K562 (cell line): ENCODE measurements around the gene TMEM184B. TPM values are rescaled to one million over a fixed set of nuclear protein-coding genes. Genes with fewer than 3 reads are reported as not detected.

Source experiments
- ATAC-seq: fragments of 200-7000 bp; cut with Tn5 transposase; 3 replicates; pipeline ENCODE4 v1.9.1; 2020; ENCODE audit warnings: moderate library complexity
- BruUV-seq: library from RNA; stranded (reverse); fragments of 400-500 nt; replicated peaks from 2 replicates; lab custom pipeline; 2021; lab: Mats Ljungman, UMichigan
- CTCF ChIA-PET: fragments of 300-600 bp; formaldehyde crosslinking; extraction: SDS; loops from one replicate; lab custom pipeline; 2021; ENCODE audit warnings: low intra/inter-chr PET ratio; lab: Yijun Ruan, JAX
- POLR2A ChIA-PET: fragments of 300-600, 350-650 bp; sonication (Branson Sonifier 250); formaldehyde crosslinking; extraction: SDS; loops from one replicate; lab custom pipeline; 2021; ENCODE audit warnings: antibody characterized with exemption, inconsistent platforms; lab: Yijun Ruan, JAX
- DNase-seq, 4 experiments: peaks; one replicate each; pipeline versions ENCODE4 v3.0.0 to v3.0.0-alpha.2; 2011 to 2018; ENCODE audit warnings: low spot score in 3 of 4, mixed read lengths in 3 of 4; ENCODE audit errors: extremely low read depth in 1 of 4
- FAIRE-seq: peaks from 2 replicates; lab custom pipeline; 2011; peaks lifted over from hg19 to GRCh38; lab: Jason Lieb, UNC
- H2AFZ ChIP-seq: 2 replicates; pipeline ENCODE4 v1.6.0; 2011; ENCODE audit warnings: low read depth, low read length, control low read depth, inconsistent platforms
- H3K27ac ChIP-seq: fragments of 200-600 bp; 3 replicates; pipeline ENCODE4 v1.8.0; 2011; ENCODE audit warnings: low read depth, mild to moderate bottlenecking, control low read depth, inconsistent platforms, low read length, moderate library complexity, mixed read lengths; ENCODE audit errors: extremely low read depth
- H3K27me3 ChIP-seq, 2 experiments: fragments of 300-600 bp in 1 of 2; 2 replicates in 1 of 2; 3 replicates in 1 of 2; pipeline versions ENCODE4 v1.6.0 to v1.8.0; 2011; ENCODE audit warnings: inconsistent platforms in 2 of 2, low read length in 2 of 2, mild to moderate bottlenecking in 1 of 2, mixed read lengths in 1 of 2, moderate library complexity in 1 of 2; ENCODE audit not compliant: control insufficient read depth in 2 of 2, insufficient read depth in 2 of 2
- H3K36me3 ChIP-seq: fragments of 300-600 bp; 3 replicates; pipeline ENCODE4 v1.8.0; 2011; ENCODE audit warnings: mild to moderate bottlenecking, low read length, inconsistent platforms; ENCODE audit not compliant: control insufficient read depth, insufficient read depth
- H3K4me1 ChIP-seq, 2 experiments: fragments of 200-600 bp in 1 of 2; replicated peaks in 1 of 2; 2 replicates in 1 of 2; 3 replicates in 1 of 2; pipeline versions ENCODE4 v1.5.1 to v1.8.0; 2011; ENCODE audit warnings: inconsistent platforms in 2 of 2, low read length in 2 of 2, mild to moderate bottlenecking in 1 of 2, mixed read lengths in 1 of 2, moderate library complexity in 1 of 2; ENCODE audit not compliant: control insufficient read depth in 2 of 2, insufficient read depth in 2 of 2
- H3K4me2 ChIP-seq: 2 replicates; pipeline ENCODE4 v1.6.1; 2011; ENCODE audit warnings: low read length, control low read depth, inconsistent platforms, mixed read lengths; ENCODE audit not compliant: insufficient read depth
- H3K4me3 ChIP-seq: fragments of 200-600 bp; sonication (generic), shearing (Covaris generic); 2 replicates; pipeline ENCODE4 v1.5.1; 2016; ENCODE audit warnings: control low read depth, inconsistent platforms
- H3K79me2 ChIP-seq: fragments of 200-600 bp; 3 replicates; pipeline ENCODE4 v1.8.0; 2011; ENCODE audit warnings: low read length, inconsistent platforms; ENCODE audit not compliant: control insufficient read depth, insufficient read depth
- H3K9ac ChIP-seq, 2 experiments: 2 replicates each; pipeline versions ENCODE4 v1.6.0 to v1.6.1; 2011; ENCODE audit warnings: low read depth in 2 of 2, low read length in 2 of 2, control low read depth in 1 of 2, inconsistent platforms in 1 of 2, mild to moderate bottlenecking in 1 of 2, mixed read lengths in 1 of 2; ENCODE audit not compliant: insufficient read depth in 1 of 2
- H3K9me1 ChIP-seq: one replicate; pipeline ENCODE4 v1.6.0; 2011; ENCODE audit warnings: inconsistent platforms, mild to moderate bottlenecking, low read length, moderate library complexity; ENCODE audit not compliant: control insufficient read depth, insufficient read depth
- H3K9me3 ChIP-seq: replicated peaks from 2 replicates; pipeline ENCODE4 v1.5.1; 2011; ENCODE audit warnings: low read depth, low read length, inconsistent platforms; ENCODE audit not compliant: control insufficient read depth, insufficient read depth
- H4K20me1 ChIP-seq: replicated peaks from 2 replicates; pipeline ENCODE4 v1.6.1; 2011; ENCODE audit warnings: low read length, inconsistent platforms, mixed read lengths; ENCODE audit not compliant: control insufficient read depth, insufficient read depth
- ATF1 ChIP-seq, 2 experiments: fragments of 450-650 bp in 1 of 2; IDR thresholded peaks; 2 replicates each; pipeline ENCODE4 v1.6.1; 2016; ENCODE audit warnings: missing compliant biosample characterization in 1 of 2, missing genetic modification characterization in 1 of 2
- ELF4 ChIP-seq: fragments of 450-650 bp; formaldehyde crosslinking; IDR thresholded peaks from 2 replicates; pipeline ENCODE4 v1.4.0; 2022; ENCODE audit warnings: missing genetic modification characterization
- JUN ChIP-seq, 2 experiments: sonication (generic) in 1 of 2; formaldehyde crosslinking in 1 of 2; IDR thresholded peaks; 2 replicates each; pipeline versions ENCODE4 v1.6.1 to v1.8.0; 2012 to 2022; ENCODE audit warnings: borderline replicate concordance in 2 of 2, mild to moderate bottlenecking in 2 of 2, improper control_type of control experiment in 1 of 2, low read depth in 1 of 2, low read length in 1 of 2, missing genetic modification reagents in 1 of 2
- KLF6 ChIP-seq: fragments of 250-450 bp; sonication (Bioruptor Pico); IDR thresholded peaks from 2 replicates; pipeline ENCODE4 v1.4.0; 2020; ENCODE audit warnings: mild to moderate bottlenecking, moderate library complexity, borderline replicate concordance
- MAFK ChIP-seq: IDR thresholded peaks from 2 replicates; pipeline ENCODE4 v1.6.1; 2011; ENCODE audit warnings: low read length, improper control_type of control experiment
- MCM3 ChIP-seq: fragments of 450-650 bp; IDR thresholded peaks from 2 replicates; pipeline ENCODE4 v1.6.1; 2016
- NFIC ChIP-seq: fragments of 450-650 bp; IDR thresholded peaks from 2 replicates; pipeline ENCODE4 v1.6.1; 2017; ENCODE audit warnings: mild to moderate bottlenecking, inconsistent platforms
- PML ChIP-seq: IDR thresholded peaks from 2 replicates; pipeline ENCODE4 v1.6.1; 2012; ENCODE audit warnings: low read length, inconsistent platforms
- PTBP1 ChIP-seq: fragments of 200-400 bp; formaldehyde crosslinking; IDR thresholded peaks from 2 replicates; pipeline ENCODE4 v1.6.1; 2017; ENCODE audit warnings: low read depth, low read length
- USF2 ChIP-seq: sonication (generic); formaldehyde crosslinking; IDR thresholded peaks from 2 replicates; pipeline ENCODE4 v1.5.0; 2020; ENCODE audit warnings: missing genetic modification reagents
- XRCC5 ChIP-seq: fragments of 200-400 bp; formaldehyde crosslinking; IDR thresholded peaks from 2 replicates; pipeline ENCODE4 v1.6.1; 2017; ENCODE audit warnings: low read depth, mild to moderate bottlenecking, low read length
- YY1 ChIP-seq, 3 experiments: IDR thresholded peaks; 2 replicates each; pipeline ENCODE4 v1.6.1; 2011; ENCODE audit warnings: low read length in 2 of 3, mild to moderate bottlenecking in 2 of 3, moderate library complexity in 2 of 3, borderline replicate concordance in 1 of 3, control low read depth in 1 of 3, low read depth in 1 of 3; ENCODE audit not compliant: insufficient read depth in 3 of 3, insufficient replicate concordance in 2 of 3, control insufficient read depth in 1 of 3, insufficient read length in 1 of 3; ENCODE audit errors: extremely low read depth in 1 of 3
- ZNF699 ChIP-seq: fragments of 250-450 bp; sonication (Bioruptor Pico); IDR thresholded peaks from 2 replicates; pipeline ENCODE4 v1.8.0; 2021; ENCODE audit warnings: mild to moderate bottlenecking, moderate library complexity; ENCODE audit not compliant: insufficient replicate concordance
- WGBS: fragments of 100-300 bp; shearing (Covaris generic); methylation state at CpG from one replicate; pipeline ENCODE4 v1.1.6; 2016; ENCODE audit warnings: low coverage, mixed read lengths; ENCODE audit not compliant: insufficient coverage; ENCODE audit errors: missing lambda C conversion rate; 5-methylcytosine and 5-hydroxymethylcytosine counted together
- in situ Hi-C: fragments of 300-500 bp; cut with MboI; formaldehyde crosslinking; loops from 4 replicates; pipeline ENCODE4 v1.15.0; 2018; ENCODE audit warnings: inconsistent platforms, mixed read lengths
- intact Hi-C: fragments of 100-400 bp; cut with micrococcal nuclease; formaldehyde crosslinking; loops from 2 replicates; pipeline ENCODE4 v1.14.2; 2022
- polyA plus RNA-seq, 8 experiments: library from polyadenylated mRNA; depleted of rRNA in 4 of 8; stranded (reverse) in 5 of 8; unstranded in 3 of 8; fragments of >200 nt; fragmentation: Nextera tagmentation in 2 of 8; fragmentation: Illumina TruSeq in 1 of 8; extraction: Ambion mirVana in 2 of 8; extraction: Trizol in 1 of 8; gene quantifications; 2 replicates each; pipeline versions ENCODE4 v1.2.1 to v1.2.3, GENCODE V29; 2011 to 2014; ENCODE audit warnings: inconsistent platforms in 1 of 8, missing spikeins in 1 of 8
- total RNA-seq, 7 experiments: library from RNA; depleted of rRNA in 6 of 7; stranded (reverse); fragments of >200 nt in 6 of 7; fragmentation: Illumina TruSeq in 2 of 7; extraction: Trizol in 2 of 7; gene quantifications; 2 replicates each; pipeline versions ENCODE4 v1.2.1 to v1.2.3, GENCODE V29; 2011 to 2021; ENCODE audit warnings: low replicate concordance in 1 of 7
- TF ChIP-seq, protein P1 (sequence below): fragments of 450-650 bp; conservative IDR thresholded peaks from 2 replicates; pipeline ENCODE4 v1.6.1; 2016; ENCODE audit warnings: missing genetic modification characterization, low read depth, mild to moderate bottlenecking, control low read depth, missing compliant biosample characterization
- TF ChIP-seq, protein P2 (sequence below): sonication (generic); formaldehyde crosslinking; IDR thresholded peaks from 2 replicates; pipeline ENCODE4 v1.8.0; 2022; ENCODE audit warnings: mild to moderate bottlenecking, missing genetic modification reagents

TMEM184B gene
- total and polyA plus RNA-seq, 9 of the 15 experiments (the other 6 are each of a cell fraction or from before 2014, with no cell fraction given), result 0.31 to 25.1 (median 6.2) TPM

DNA sequence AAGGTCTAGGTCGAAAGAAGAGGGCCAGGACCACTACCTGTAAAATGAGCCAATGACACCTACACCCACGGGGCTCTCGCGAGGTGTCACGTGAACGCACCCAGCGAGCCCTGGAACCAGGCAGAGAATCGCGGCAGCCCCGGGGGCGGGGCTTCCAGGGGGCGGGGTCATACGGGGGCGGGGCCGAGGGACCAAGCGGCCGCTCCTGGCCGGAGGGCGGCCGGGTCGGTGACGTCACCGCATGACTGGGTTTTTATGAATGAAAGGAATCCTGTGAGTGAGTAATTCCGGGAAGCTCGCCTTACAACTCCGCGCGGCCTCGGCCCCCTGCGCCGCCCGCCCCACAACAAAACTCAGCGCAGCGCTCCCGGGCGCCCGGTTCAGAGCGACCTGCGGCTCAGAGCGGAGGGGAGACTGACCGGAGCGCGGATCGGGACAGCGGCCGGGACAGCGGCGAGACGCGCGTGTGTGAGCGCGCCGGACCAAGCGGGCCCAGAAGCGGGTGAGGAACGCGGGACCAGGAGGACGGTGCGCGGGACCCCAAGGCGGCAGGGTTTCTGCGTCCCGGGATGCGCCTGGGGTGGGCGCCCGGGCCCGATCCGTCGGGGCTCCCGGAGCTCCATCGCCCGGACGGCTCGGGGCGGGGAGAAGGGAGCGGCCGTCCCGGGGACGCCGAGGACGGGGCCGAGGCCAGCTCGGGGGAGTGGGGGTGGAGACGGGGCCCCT, 70.9 kb downstream of the TMEM184B start, which contains the start of gene MAFF:
TSS of gene MAFF (plus strand) at position 284 of the 726 bp plus-strand sequence. CDS start 11,860 bp downstream, outside the sequence.
- no peaks in the 10 kb centered on the region for H3K9me3 ChIP-seq
- WGBS, result 3% methylated on average over 6 of the region's 85 CpGs
- intact Hi-C loops, result loop anchor here (10.0 kb wide), 1 partner anchor 87 kb away; the partner anchor contains the start of gene BAIAP2L2
- FAIRE-seq (peak; percentile 86), ATAC-seq (peak; percentile 85), DNase-seq (peak; percentile 89 to 97 (median 93))
- peak within 1 kb of the TSS; percentile 85 for H3K4me2 ChIP-seq
- CTCF ChIA-PET, result no interaction called here
- peak within 1 kb of the TSS; percentile 82 for H3K4me3 ChIP-seq
- H3K9ac ChIP-seq, result peak within 1 kb of the TSS; percentile 87 to 94
- peaks cover 39% of the 10 kb centered on the region for H3K79me2 ChIP-seq
- peak within 1 kb of the TSS; percentile 95 for H3K27ac ChIP-seq
- TSS peak; percentile 55 for BruUV-seq
- peak within 1 kb of the TSS; percentile 96 for H2AFZ ChIP-seq
- H3K9me1 ChIP-seq, result no peaks in the 10 kb centered on the region
- POLR2A ChIA-PET, result interaction anchor here (0.5 to 4.9 kb wide), 19 partner anchors 9 to 268 kb away, joined by 3 to 44 read pairs (median 3); partner anchors contain the start of gene PLA2G6
- H4K20me1 ChIP-seq, result peaks cover 18% of the 10 kb centered on the region; the same call in 1 of the 2 replicates
- peaks cover 4 to 22% of the 10 kb centered on the region in 2 experiments; a peak in 3 of 5 replicates for H3K4me1 ChIP-seq
- H3K27me3 ChIP-seq, result no peaks in the 10 kb centered on the region
- in situ Hi-C loops, result no loop called here
- no peaks in the 10 kb centered on the region for H3K36me3 ChIP-seq
- TF ChIP-seq MCM3 (no peak), YY1 (IDR thresholded peaks at IDR 0.05; ENCODE audit: borderline replicate concordance in 1 of 3, control insufficient read depth in 1 of 3, extremely low read depth in 1 of 3, insufficient read depth in 3 of 3, insufficient read length in 1 of 3, insufficient replicate concordance in 2 of 3, low read depth in 1 of 3, low read length in 2 of 3) (peak in 2 of 3 experiments; percentile 8 to 35), KLF6 (CRISPR knock-in tag) (no peak), PTBP1 (no peak), ELF4 (CRISPR knock-in tag) (no peak), PML (0 out of 2 replicates have a peak, but pooled peaks have one; percentile 47), JUN (IDR thresholded peaks at IDR 0.05; ENCODE audit: borderline replicate concordance, low read depth, low read length) (peak; percentile 72), JUN (CRISPR knock-in tag; IDR thresholded peaks at IDR 0.05; ENCODE audit: borderline replicate concordance) (no peak), ATF1 (CRISPR knock-in tag; IDR thresholded peaks at IDR 0.05) (no peak), ATF1 (tag; IDR thresholded peaks at IDR 0.05) (peak; percentile 83), ZNF699 (no peak), XRCC5 (no peak), MAFK (no peak), NFIC (no peak), USF2 (CRISPR knock-in tag) (peak; percentile 83)
- TF ChIP-seq, protein P1, sequence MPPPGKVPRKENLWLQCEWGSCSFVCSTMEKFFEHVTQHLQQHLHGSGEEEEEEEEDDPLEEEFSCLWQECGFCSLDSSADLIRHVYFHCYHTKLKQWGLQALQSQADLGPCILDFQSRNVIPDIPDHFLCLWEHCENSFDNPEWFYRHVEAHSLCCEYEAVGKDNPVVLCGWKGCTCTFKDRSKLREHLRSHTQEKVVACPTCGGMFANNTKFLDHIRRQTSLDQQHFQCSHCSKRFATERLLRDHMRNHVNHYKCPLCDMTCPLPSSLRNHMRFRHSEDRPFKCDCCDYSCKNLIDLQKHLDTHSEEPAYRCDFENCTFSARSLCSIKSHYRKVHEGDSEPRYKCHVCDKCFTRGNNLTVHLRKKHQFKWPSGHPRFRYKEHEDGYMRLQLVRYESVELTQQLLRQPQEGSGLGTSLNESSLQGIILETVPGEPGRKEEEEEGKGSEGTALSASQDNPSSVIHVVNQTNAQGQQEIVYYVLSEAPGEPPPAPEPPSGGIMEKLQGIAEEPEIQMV (tag), result no peak
- TF ChIP-seq, protein P2, sequence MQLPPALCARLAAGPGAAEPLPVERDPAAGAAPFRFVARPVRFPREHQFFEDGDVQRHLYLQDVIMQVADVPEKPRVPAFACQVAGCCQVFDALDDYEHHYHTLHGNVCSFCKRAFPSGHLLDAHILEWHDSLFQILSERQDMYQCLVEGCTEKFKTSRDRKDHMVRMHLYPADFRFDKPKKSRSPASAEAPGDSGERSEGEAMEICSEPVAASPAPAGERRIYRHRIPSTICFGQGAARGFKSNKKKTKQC (CRISPR knock-in tag), result peak; percentile 21; the same call in 1 of the 2 replicates
